Panc1 (cell line): ENCODE data around the gene KATNAL2. TPM values are rescaled to one million over a fixed set of nuclear protein-coding genes. Genes with fewer than 3 reads are reported as not detected.

ENCODE experiments used
- ATAC-seq: fragments of 200-7000 bp; cut with Tn5 transposase; 2 replicates; pipeline ENCODE4 v1.9.1; 2020; ENCODE audit warnings: mild to moderate bottlenecking, moderate library complexity
- BruUV-seq: library from RNA; stranded (reverse); fragments of 400-500 nt; replicated peaks from 2 replicates; lab custom pipeline; 2021; lab: Mats Ljungman, UMichigan
- CTCF ChIA-PET: fragments of 300-600 bp; sonication (Branson Sonifier 250); formaldehyde crosslinking; loops from one replicate; lab custom pipeline; 2022; ENCODE audit warnings: antibody characterized with exemption; lab: Charles Lee
- POLR2A ChIA-PET: fragments of 300-600 bp; sonication (Branson Sonifier 250); formaldehyde crosslinking; loops from one replicate; lab custom pipeline; 2022; ENCODE audit warnings: antibody characterized with exemption; lab: Charles Lee
- DNase-seq: peaks from one replicate; pipeline ENCODE4 v3.0.0-alpha.2; 2010; ENCODE audit warnings: low read depth, low spot score
- H3K27ac ChIP-seq: 2 replicates; pipeline ENCODE4 v1.5.1; 2011; ENCODE audit warnings: mild to moderate bottlenecking, low read length, inconsistent platforms
- H3K27me3 ChIP-seq: fragments of 200-500 bp; sonication (Bioruptor generic); 2 replicates; pipeline ENCODE4 v1.6.0; 2014; ENCODE audit warnings: low read length, inconsistent platforms; ENCODE audit not compliant: control insufficient read depth, insufficient read depth
- H3K36me3 ChIP-seq: fragments of 200-500 bp; sonication (Bioruptor generic); 2 replicates; pipeline ENCODE4 v1.5.1; 2014; ENCODE audit warnings: inconsistent platforms, mild to moderate bottlenecking, low read length, moderate library complexity; ENCODE audit not compliant: control insufficient read depth, insufficient read depth
- H3K4me1 ChIP-seq: 2 replicates; pipeline ENCODE4 v1.5.1; 2011; ENCODE audit warnings: inconsistent platforms, mild to moderate bottlenecking, low read length, moderate library complexity; ENCODE audit not compliant: control insufficient read depth, insufficient read depth
- H3K4me3 ChIP-seq, 2 experiments: 2 replicates each; pipeline ENCODE4 v1.5.1; 2011 to 2012; ENCODE audit warnings: low read depth in 2 of 2, low read length in 2 of 2, mild to moderate bottlenecking in 2 of 2, inconsistent platforms in 1 of 2, moderate library complexity in 1 of 2
- H3K9me3 ChIP-seq: fragments of 200-500 bp; sonication (Bioruptor generic); 2 replicates; pipeline ENCODE4 v1.5.1; 2014; ENCODE audit warnings: low read depth, mild to moderate bottlenecking, inconsistent platforms, low read length, moderate library complexity; ENCODE audit not compliant: control insufficient read depth, insufficient read depth
- CTCF ChIP-seq: fragments of 450-650 bp; IDR thresholded peaks from 2 replicates; pipeline ENCODE4 v1.5.1; 2017; ENCODE audit warnings: mild to moderate bottlenecking
- POLR2AphosphoS5 ChIP-seq: IDR thresholded peaks from 2 replicates; pipeline ENCODE4 v1.6.1; 2012; ENCODE audit warnings: mild to moderate bottlenecking, low read depth, low read length, moderate library complexity
- REST ChIP-seq, 2 experiments: IDR thresholded peaks; 2 replicates each; pipeline ENCODE4 v1.6.1; 2011 to 2012; ENCODE audit warnings: low read depth in 2 of 2, control low read depth in 1 of 2, low read length in 1 of 2, mild to moderate bottlenecking in 1 of 2, moderate library complexity in 1 of 2; ENCODE audit not compliant: insufficient read depth in 1 of 2
- SIN3A ChIP-seq: IDR thresholded peaks from 2 replicates; pipeline ENCODE4 v1.6.1; 2012; ENCODE audit warnings: low read depth, mild to moderate bottlenecking, low read length, moderate library complexity, borderline replicate concordance; ENCODE audit not compliant: insufficient read depth
- TCF7L2 ChIP-seq: IDR thresholded peaks from 2 replicates; pipeline ENCODE4 v1.6.1; 2011; ENCODE audit warnings: mild to moderate bottlenecking, low read depth, low read length, inconsistent platforms
- in situ Hi-C: cut with HindIII; loops from 2 replicates; pipeline ENCODE4 v1.10.0; 2016; ENCODE audit warnings: low sequenced_read_pairs, low pct_unique_long_range_greater_than_20kb
- intact Hi-C: fragments of 100-400 bp; cut with micrococcal nuclease; formaldehyde crosslinking; loops from one replicate; pipeline ENCODE4 v1.10.0; 2022; ENCODE audit not compliant: unreplicated experiment
- total RNA-seq: library from RNA; stranded (reverse); gene quantifications from one replicate; pipeline ENCODE4 v1.2.1, GENCODE V29; 2021; ENCODE audit not compliant: unreplicated experiment

Gene KATNAL2
- total RNA-seq, 1 experiment from 2014 or later = 2.6 TPM

- ChIA-PET CTCF (no interaction called here), POLR2A (no interaction called here)
- Histone ChIP-seq H3K27me3 (no peaks in the 10 kb centered on the region), H3K27ac (no peak overlapping the region), H3K36me3 (no peaks in the 10 kb centered on the region), H3K9me3 (no peaks in the 10 kb centered on the region), H3K4me3 (no peak overlapping the region), H3K4me1 (peaks cover 3% of the 10 kb centered on the region)
- no TSS peak for BruUV-seq
- intact Hi-C loops = no loop called here
- in situ Hi-C loops = no loop called here
- DNase-seq = no peak
- no peak for ATAC-seq
- TF ChIP-seq CTCF = no peak
Measured at GRCh38 chr18:46909497-46909896, 7.9 kb upstream of the KATNAL2 start.

- no TSS peak for BruUV-seq
Measured at GRCh38 chr18:46910856-46911255, 6.5 kb upstream of the KATNAL2 start.

More at GRCh38 chr18:46910856-46911255, 6.5 kb upstream of the KATNAL2 start:
- in situ Hi-C loops = no loop called here
- intact Hi-C loops = no loop called here
- ChIA-PET CTCF (no interaction called here), POLR2A (no interaction called here)
- no peaks in the 10 kb centered on the region for H3K27me3 ChIP-seq
- no peaks in the 10 kb centered on the region for H3K9me3 ChIP-seq
- H3K4me3 ChIP-seq = no peak overlapping the region
- DNase-seq = no peak
- no peak for ATAC-seq
- H3K27ac ChIP-seq = no peak overlapping the region
- H3K4me1 ChIP-seq = peaks cover 12% of the 10 kb centered on the region
- no peaks in the 10 kb centered on the region for H3K36me3 ChIP-seq
- TF ChIP-seq REST (IDR thresholded peaks at IDR 0.05; ENCODE audit: insufficient read depth in 1 of 2, low read depth in 2 of 2, low read length in 1 of 2) (no peak), SIN3A (no peak), TCF7L2 (no peak), POLR2AphosphoS5 (no peak), CTCF (no peak)
